Smooth muscle cell (in vitro differentiated cells): ENCODE measurements around the gene DCXR. TPM values are rescaled to one million over a fixed set of nuclear protein-coding genes. Genes with fewer than 3 reads are reported as not detected.

ENCODE experiments used
- DNase-seq: peaks from one replicate; lab custom pipeline; 2025; ENCODE audit not compliant: unreplicated experiment; lab: John Stamatoyannopoulos, UW
- H2AFZ ChIP-seq: fragments of 200-600 bp; sonication (generic); 2 replicates; pipeline ENCODE4 v1.6.0; 2016; ENCODE audit warnings: antibody characterized with exemption, low read depth, mild to moderate bottlenecking
- H3F3A ChIP-seq: fragments of 200-600 bp; sonication (generic); 2 replicates; pipeline ENCODE4 v1.6.0; 2017; ENCODE audit warnings: antibody characterized with exemption, low read depth
- H3K27ac ChIP-seq: fragments of 200-600 bp; sonication (generic); 2 replicates; pipeline ENCODE4 v1.5.1; 2016; ENCODE audit warnings: low read depth, mild to moderate bottlenecking
- H3K27me3 ChIP-seq: fragments of 200-600 bp; sonication (generic); 2 replicates; pipeline ENCODE4 v1.6.1; 2016; ENCODE audit warnings: low read depth, mild to moderate bottlenecking
- H3K36me3 ChIP-seq: fragments of 200-600 bp; sonication (generic); 2 replicates; pipeline ENCODE4 v1.5.1; 2016; ENCODE audit warnings: low read depth
- H3K4me1 ChIP-seq: fragments of 200-600 bp; sonication (generic); 2 replicates; pipeline ENCODE4 v1.5.1; 2016; ENCODE audit warnings: low read depth
- H3K4me2 ChIP-seq: fragments of 200-600 bp; sonication (generic); 2 replicates; pipeline ENCODE4 v1.6.0; 2016; ENCODE audit warnings: mild to moderate bottlenecking
- H3K4me3 ChIP-seq: fragments of 200-600 bp; sonication (generic); 2 replicates; pipeline ENCODE4 v1.5.1; 2016; ENCODE audit warnings: mild to moderate bottlenecking
- H3K79me2 ChIP-seq: fragments of 200-600 bp; sonication (generic); 2 replicates; pipeline ENCODE4 v1.6.0; 2016; ENCODE audit warnings: low read depth, mild to moderate bottlenecking
- H3K9ac ChIP-seq: fragments of 200-600 bp; sonication (generic); 2 replicates; pipeline ENCODE4 v1.6.0; 2016; ENCODE audit warnings: low read depth
- H3K9me3 ChIP-seq: fragments of 200-600 bp; sonication (generic); replicated peaks from 2 replicates; pipeline ENCODE4 v1.5.1; 2016; ENCODE audit warnings: low read depth
- H4K20me1 ChIP-seq: fragments of 200-600 bp; sonication (generic); 2 replicates; pipeline ENCODE4 v1.6.0; 2016; ENCODE audit warnings: low read depth
- CTCF ChIP-seq: fragments of 200-600 bp; sonication (generic); IDR thresholded peaks from 2 replicates; pipeline ENCODE4 v1.5.1; 2017; ENCODE audit warnings: borderline replicate concordance, mild to moderate bottlenecking, antibody characterized with exemption; ENCODE audit not compliant: insufficient read depth, poor library complexity, severe bottlenecking
- WGBS: methylation state at CpG from one replicate; pipeline ENCODE4 v1.1.7; 2016; ENCODE audit warnings: low lambda C conversion rate; 5-methylcytosine and 5-hydroxymethylcytosine counted together
- polyA plus RNA-seq: library from polyadenylated mRNA; unstranded; fragments of >200 nt; fragmentation: Nextera tagmentation; extraction: Ambion mirVana; gene quantifications from 2 replicates; pipeline ENCODE4 v1.2.1, GENCODE V29; 2016
- total RNA-seq: library from RNA; depleted of rRNA; stranded (reverse); fragments of >200 nt; gene quantifications from 2 replicates; pipeline ENCODE4 v1.2.3, GENCODE V29; 2014

The DCXR gene
- total and polyA plus RNA-seq, 2 experiments from 2014 or later = 34.9 to 89.4 TPM

- 92% methylated on average over 36 of the region's 39 CpGs for WGBS
- Histone ChIP-seq H3K79me2 (peaks cover 9% of the 10 kb centered on the region), H3K27ac (no peak overlapping the region), H4K20me1 (peaks cover 20% of the 10 kb centered on the region), H3K27me3 (no peaks in the 10 kb centered on the region), H3K4me3 (no peak overlapping the region), H2AFZ (no peak overlapping the region), H3K4me1 (peaks cover 25% of the 10 kb centered on the region), H3F3A (no peaks in the 10 kb centered on the region), H3K9ac (no peak overlapping the region), H3K9me3 (no peaks in the 10 kb centered on the region), H3K4me2 (no peak overlapping the region), H3K36me3 (no peaks in the 10 kb centered on the region)
- no peak for TF ChIP-seq CTCF
- DNase-seq = no peak
Observed at GRCh38 chr17:81994593-81995462, 42.7 kb downstream of the DCXR start.

- peaks cover 9% of the 10 kb centered on the region for H3K79me2 ChIP-seq
- WGBS = 96% methylated on average over 37 of the region's 37 CpGs
- no peak overlapping the region for H3K4me3 ChIP-seq
- H3K9me3 ChIP-seq = no peaks in the 10 kb centered on the region
- H2AFZ ChIP-seq = no peak overlapping the region
- peaks cover 18% of the 10 kb centered on the region for H4K20me1 ChIP-seq
- DNase-seq = no peak
- H3K27ac ChIP-seq = no peak overlapping the region
- peaks cover 25% of the 10 kb centered on the region for H3K4me1 ChIP-seq
- no peaks in the 10 kb centered on the region for H3F3A ChIP-seq
- no peak for TF ChIP-seq CTCF
- H3K4me2 ChIP-seq = no peak overlapping the region
- no peaks in the 10 kb centered on the region for H3K36me3 ChIP-seq
- H3K9ac ChIP-seq = no peak overlapping the region
- no peaks in the 10 kb centered on the region for H3K27me3 ChIP-seq
Observed at GRCh38 chr17:81993729-81994592, 43.5 kb downstream of the DCXR start.

GRCh38 chr17:81992306-81993102 is 45.0 kb downstream of the DCXR start:
- Histone ChIP-seq H3K4me2 (peak overlapping the region; percentile 81), H4K20me1 (peaks cover 16% of the 10 kb centered on the region), H3K4me3 (peak overlapping the region; percentile 9), H3K27me3 (no peaks in the 10 kb centered on the region), H2AFZ (no peak overlapping the region), H3K4me1 (peaks cover 25% of the 10 kb centered on the region), H3K36me3 (no peaks in the 10 kb centered on the region), H3K9me3 (no peaks in the 10 kb centered on the region), H3K79me2 (peaks cover 9% of the 10 kb centered on the region), H3F3A (no peaks in the 10 kb centered on the region), H3K9ac (no peak overlapping the region), H3K27ac (peak overlapping the region; percentile 50)
- 58% methylated on average over 30 of the region's 31 CpGs for WGBS
- no peak for TF ChIP-seq CTCF
- no peak for DNase-seq
